IMR-90 (cell line): Measurements from ENCODE around the gene ACSS2. TPM values are rescaled to one million over a fixed set of nuclear protein-coding genes. Genes with fewer than 3 reads are reported as not detected.

Experiments used
- ATAC-seq: fragments of 200-7000 bp; cut with Tn5 transposase; 2 replicates; pipeline ENCODE4 v1.9.1; 2020; ENCODE audit warnings: low read depth, mild to moderate bottlenecking, moderate library complexity
- BruUV-seq: library from RNA; stranded (reverse); fragments of 400-500 nt; replicated peaks from 2 replicates; lab custom pipeline; 2021; lab: Mats Ljungman, UMichigan
- CTCF ChIA-PET: fragments of 300-600 bp; formaldehyde crosslinking; extraction: SDS; loops from one replicate; lab custom pipeline; 2021; ENCODE audit warnings: antibody characterized with exemption; lab: Yijun Ruan, JAX
- POLR2A ChIA-PET: fragments of 300-600 bp; sonication (Branson Sonifier 250); formaldehyde crosslinking; loops from one replicate; lab custom pipeline; 2022; ENCODE audit warnings: antibody characterized with exemption; ENCODE audit not compliant: unreplicated experiment; lab: Charles Lee
- DNase-seq: peaks from one replicate; pipeline ENCODE4 v3.0.0; 2013
- H2AFZ ChIP-seq: replicated peaks from 2 replicates; pipeline ENCODE3; 2013; ENCODE audit warnings: low read length, mild to moderate bottlenecking; ENCODE audit not compliant: poor library complexity
- H2AK5ac ChIP-seq: 2 replicates; pipeline ENCODE4 v1.6.1; 2013; ENCODE audit warnings: low read depth, low read length, inconsistent platforms
- H2AK9ac ChIP-seq: replicated peaks from 2 replicates; pipeline ENCODE3; 2013; ENCODE audit warnings: mild to moderate bottlenecking, low read depth, low read length, moderate library complexity; ENCODE audit not compliant: poor library complexity
- H2BK120ac ChIP-seq: 2 replicates; pipeline ENCODE4 v1.6.1; 2013; ENCODE audit warnings: low read depth, low read length, inconsistent platforms
- H2BK15ac ChIP-seq: 3 replicates; pipeline ENCODE4 v1.6.1; 2013; ENCODE audit warnings: low read depth, low read length, inconsistent platforms
- H2BK20ac ChIP-seq: 2 replicates; pipeline ENCODE4 v1.6.1; 2013; ENCODE audit warnings: low read depth, mild to moderate bottlenecking, inconsistent platforms, low read length, moderate library complexity
- H2BK5ac ChIP-seq: 2 replicates; pipeline ENCODE4 v1.6.1; 2013; ENCODE audit warnings: mild to moderate bottlenecking, low read depth, low read length, inconsistent platforms; ENCODE audit not compliant: poor library complexity, severe bottlenecking
- H3K14ac ChIP-seq: replicated peaks from 2 replicates; pipeline ENCODE4 v1.6.1; 2013; ENCODE audit warnings: low read depth, low read length, inconsistent platforms
- H3K18ac ChIP-seq: 2 replicates; pipeline ENCODE4 v1.6.1; 2013; ENCODE audit warnings: low read depth, low read length, control low read depth
- H3K23ac ChIP-seq: 2 replicates; pipeline ENCODE4 v1.6.1; 2013; ENCODE audit warnings: low read depth, low read length, inconsistent platforms
- H3K27ac ChIP-seq: 2 replicates; pipeline ENCODE4 v1.5.1; 2013; ENCODE audit warnings: mild to moderate bottlenecking, control low read depth, low read length; ENCODE audit not compliant: insufficient read depth
- H3K27me3 ChIP-seq: 2 replicates; pipeline ENCODE4 v1.6.1; 2013; ENCODE audit warnings: low read length; ENCODE audit not compliant: control insufficient read depth, insufficient read depth
- H3K36me3 ChIP-seq: 2 replicates; pipeline ENCODE4 v1.6.1; 2013; ENCODE audit warnings: low read length, mixed read lengths; ENCODE audit not compliant: control insufficient read depth, insufficient read depth
- H3K4ac ChIP-seq: 2 replicates; pipeline ENCODE4 v1.6.1; 2013; ENCODE audit warnings: low read depth, low read length, inconsistent platforms
- H3K4me1 ChIP-seq: 2 replicates; pipeline ENCODE4 v1.6.1; 2013; ENCODE audit warnings: low read length, mixed read lengths; ENCODE audit not compliant: control insufficient read depth, insufficient read depth
- H3K4me2 ChIP-seq: 2 replicates; pipeline ENCODE4 v1.6.1; 2013; ENCODE audit warnings: low read depth, mild to moderate bottlenecking, control low read depth, low read length, moderate library complexity
- H3K4me3 ChIP-seq: 2 replicates; pipeline ENCODE4 v1.5.1; 2013; ENCODE audit warnings: low read depth, mild to moderate bottlenecking, control low read depth, low read length, moderate library complexity; ENCODE audit not compliant: insufficient read depth
- H3K56ac ChIP-seq: 2 replicates; pipeline ENCODE4 v1.6.1; 2013; ENCODE audit warnings: low read length, inconsistent platforms; ENCODE audit not compliant: insufficient read depth; ENCODE audit errors: extremely low read depth
- H3K79me1 ChIP-seq, 2 experiments: 2 replicates each; pipeline ENCODE4 v1.6.1; 2013; ENCODE audit warnings: low read length in 2 of 2, inconsistent platforms in 1 of 2, low read depth in 1 of 2
- H3K9ac ChIP-seq: 2 replicates; pipeline ENCODE4 v1.6.1; 2013; ENCODE audit warnings: low read depth, low read length, control low read depth
- H3K9me1 ChIP-seq: 2 replicates; pipeline ENCODE4 v1.6.1; 2013; ENCODE audit warnings: low read length, inconsistent platforms; ENCODE audit not compliant: insufficient read depth
- H3K9me3 ChIP-seq: 2 replicates; pipeline ENCODE4 v1.6.1; 2013; ENCODE audit warnings: low read length; ENCODE audit not compliant: control insufficient read depth, insufficient read depth
- H4K20me1 ChIP-seq: 2 replicates; pipeline ENCODE4 v1.6.1; 2013; ENCODE audit warnings: low read length, inconsistent platforms; ENCODE audit not compliant: insufficient read depth
- H4K5ac ChIP-seq: 2 replicates; pipeline ENCODE4 v1.6.1; 2013; ENCODE audit warnings: mild to moderate bottlenecking, low read depth, low read length, control low read depth
- H4K8ac ChIP-seq, 2 experiments: 2 replicates each; pipeline ENCODE4 v1.6.1; 2013; ENCODE audit warnings: low read depth in 2 of 2, low read length in 2 of 2, control low read depth in 1 of 2, inconsistent platforms in 1 of 2
- H4K91ac ChIP-seq: 2 replicates; pipeline ENCODE4 v1.6.1; 2013; ENCODE audit warnings: low read depth, low read length, inconsistent platforms; ENCODE audit not compliant: insufficient read depth
- BHLHE40 ChIP-seq: fragments of 150-350 bp; IDR thresholded peaks from 2 replicates; pipeline ENCODE4 v1.6.1; 2016; ENCODE audit warnings: mild to moderate bottlenecking, low read depth, low read length
- CTCF ChIP-seq: conservative IDR thresholded peaks from 2 replicates; pipeline ENCODE4 v1.5.1; 2012; ENCODE audit warnings: mild to moderate bottlenecking, low read depth, low read length, improper control_type of control experiment
- MAFK ChIP-seq: IDR thresholded peaks from 2 replicates; pipeline ENCODE4 v1.6.1; 2012; ENCODE audit warnings: low read depth, low read length, improper control_type of control experiment
- MXI1 ChIP-seq: IDR thresholded peaks from 2 replicates; pipeline ENCODE4 v1.6.1; 2012; ENCODE audit warnings: low read depth, mild to moderate bottlenecking, low read length, moderate library complexity, borderline replicate concordance
- NFE2L2 ChIP-seq: fragments of 150-350 bp; IDR thresholded peaks from 2 replicates; pipeline ENCODE4 v1.6.1; 2016; ENCODE audit warnings: low read depth, mild to moderate bottlenecking, low read length
- RAD21 ChIP-seq: IDR thresholded peaks from 2 replicates; pipeline ENCODE4 v1.6.1; 2012; ENCODE audit warnings: low read length, improper control_type of control experiment
- SMC3 ChIP-seq: fragments of 150-350 bp; IDR thresholded peaks from 2 replicates; pipeline ENCODE4 v1.6.1; 2016; ENCODE audit warnings: low read depth, mild to moderate bottlenecking, antibody characterized with exemption, low read length, moderate library complexity
- WGBS, 2 experiments: methylation state at CpG; one replicate each; pipeline versions ENCODE4 v1.1.5 to v1.1.7; 2013; ENCODE audit warnings: missing lambda C conversion rate in 2 of 2; ENCODE audit not compliant: insufficient read length in 1 of 2; ENCODE audit errors: extremely low coverage in 2 of 2; 5-methylcytosine and 5-hydroxymethylcytosine counted together
- dilution Hi-C: fragments of 300-500 bp; cut with HindIII; formaldehyde crosslinking; loops from one replicate; pipeline ENCODE4 v1.14.3; 2018; ENCODE audit warnings: low sequenced_read_pairs; ENCODE audit not compliant: unreplicated experiment
- in situ Hi-C: fragments of 300-500 bp; cut with MboI; formaldehyde crosslinking; loops from 3 replicates; pipeline ENCODE4 v1.14.3; 2019; ENCODE audit warnings: low sequenced_read_pairs, inconsistent platforms, mixed read lengths
- intact Hi-C: fragments of 100-400 bp; cut with micrococcal nuclease; formaldehyde crosslinking; loops from 2 replicates; pipeline ENCODE4 v1.10.0; 2022
- polyA plus RNA-seq, 3 experiments: library from polyadenylated mRNA; depleted of rRNA; stranded (reverse); fragments of >200 nt; gene quantifications; 2 replicates each; pipeline ENCODE4 v1.2.3, GENCODE V29; 2012; ENCODE audit warnings: low replicate concordance in 1 of 3
- total RNA-seq: library from RNA; depleted of rRNA; stranded (reverse); fragments of >200 nt; gene quantifications from 2 replicates; pipeline ENCODE4 v1.2.3, GENCODE V29; 2012

Gene ACSS2
- total and polyA plus RNA-seq, 2 of the 4 experiments (the other 2 are of a cell fraction) = 26.9 to 46.4 TPM

DNA sequence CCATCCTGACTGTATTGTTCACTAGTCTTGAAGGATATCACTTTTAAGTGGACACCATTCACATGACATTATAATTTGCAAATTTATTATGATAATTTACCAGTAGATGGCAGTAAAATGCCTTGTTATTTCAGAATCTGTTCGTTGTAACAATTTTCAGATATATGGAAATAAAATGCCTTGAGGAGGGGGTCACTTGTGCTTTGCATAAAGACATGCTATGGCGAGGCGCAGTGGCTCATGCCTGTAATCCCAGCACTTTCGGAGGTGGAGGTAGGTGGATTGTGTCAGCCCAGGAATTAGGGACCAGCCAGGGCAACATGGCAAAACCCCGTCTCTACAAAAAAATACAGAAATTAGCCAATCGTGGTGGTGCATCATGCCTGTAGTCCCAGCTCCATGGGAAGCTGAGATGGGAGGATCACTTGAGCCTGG is 41.9 kb upstream of the ACSS2 start:
- no peaks in the 10 kb centered on the region; the same call in 1 of the 2 replicates for H3K4me1 ChIP-seq
- no peak overlapping the region for H2BK120ac ChIP-seq
- TF ChIP-seq NFE2L2 = no peak
- peak; percentile 60 for TF ChIP-seq RAD21
- no peak for TF ChIP-seq MXI1
- no peak for TF ChIP-seq BHLHE40
- no peak for TF ChIP-seq MAFK
- peak; percentile 45 for TF ChIP-seq CTCF
- TF ChIP-seq SMC3 = peak; percentile 31; the same call in 1 of the 2 replicates
- no peak overlapping the region for H2BK5ac ChIP-seq
- H3K27me3 ChIP-seq = peaks cover 15% of the 10 kb centered on the region
- no peak overlapping the region for H2AK5ac ChIP-seq
- H2BK15ac ChIP-seq = no peak overlapping the region
- H2BK20ac ChIP-seq = no peak overlapping the region
- H3K9me1 ChIP-seq = no peaks in the 10 kb centered on the region
- ChIA-PET POLR2A (no interaction called here), CTCF (interaction anchor here (0.9 kb wide), 1 partner anchor 18 kb away, joined by 3 read pairs; no protein-coding TSS in a partner anchor)
- no peak overlapping the region for H3K27ac ChIP-seq
- no peak overlapping the region for H3K56ac ChIP-seq
- 6% methylated on average over 2 of the region's 6 CpGs; no CpG with 5 or more reads in 1 of the 2 experiments for WGBS, 2 experiments
- H4K91ac ChIP-seq = no peak overlapping the region
- H4K8ac ChIP-seq = no peak overlapping the region
- no TSS peak for BruUV-seq
- no peaks in the 10 kb centered on the region for H3K36me3 ChIP-seq
- no peaks in the 10 kb centered on the region for H4K20me1 ChIP-seq
- no peaks in the 10 kb centered on the region for H3K9me3 ChIP-seq
- dilution Hi-C loops (no loop called here), in situ Hi-C loops (loop anchor here (25.0 kb wide), 1 partner anchor 603 kb away; the partner anchor contains the start of gene GDF5), intact Hi-C loops (loop anchor here (1.0 to 10.0 kb wide), 5 partner anchors 127 to 600 kb away; partner anchors contain the start of genes GDF5 and TRPC4AP)
- H3K9ac ChIP-seq = no peak overlapping the region
- H3K18ac ChIP-seq = no peak overlapping the region
- H3K4ac ChIP-seq = no peak overlapping the region
- peak overlapping the region; percentile 90 for H3K4me2 ChIP-seq
- H4K5ac ChIP-seq = no peak overlapping the region
- H3K4me3 ChIP-seq = no peak overlapping the region
- H3K23ac ChIP-seq = no peak overlapping the region
- ATAC-seq (peak; percentile 80), DNase-seq (peak; percentile 45)
- H3K79me1 ChIP-seq = no peaks in the 10 kb centered on the region
- H2AK9ac ChIP-seq = no peak overlapping the region
- H3K14ac ChIP-seq = no peak overlapping the region
- H2AFZ ChIP-seq = peak overlapping the region; percentile 82
